ENCODE data around the gene COQ9. TPM values are rescaled to one million over a fixed set of nuclear protein-coding genes. Genes with fewer than 3 reads are reported as not detected.
"Not testable (repeated sequence)": the region's sequence is repeated elsewhere in the genome, so short reads cannot be mapped to it uniquely, and the experiment has no call there.

Gene COQ9
- total RNA-seq, 1 donor from 2014 or later = 37.8 TPM

DNA sequence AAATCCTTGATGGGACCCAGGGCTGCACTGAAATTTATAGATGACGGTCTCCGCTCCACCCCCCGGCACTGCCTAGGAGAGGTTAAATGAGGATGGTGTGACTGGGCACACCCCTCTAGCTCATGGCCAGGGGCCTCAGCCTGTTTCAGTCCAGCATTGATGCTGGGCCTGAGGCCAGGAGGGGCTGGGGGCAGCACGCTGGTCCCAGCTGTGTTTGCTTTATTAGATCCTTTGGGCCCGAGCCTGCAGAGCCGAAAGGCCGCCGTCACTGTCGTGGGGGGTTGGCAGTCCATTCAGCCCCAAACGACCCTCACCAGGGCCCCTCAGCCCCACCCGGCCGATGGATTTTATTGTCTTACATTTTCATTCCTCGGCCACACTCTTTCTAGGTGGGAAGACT, 49.8 kb downstream of the COQ9 start:
- DNase-seq (ENCODE audit: extremely low spot score, unreplicated experiment) = no peak
- Mint-ChIP-seq H3K36me3 (ENCODE audit: unreplicated experiment) (no peaks in the 10 kb centered on the region), H3K4me3 (ENCODE audit: unreplicated experiment) (no peak overlapping the region), H3K9me3 (ENCODE audit: unreplicated experiment) (no peaks in the 10 kb centered on the region), H3K27me3 (ENCODE audit: unreplicated experiment) (peaks cover 23% of the 10 kb centered on the region), H3K27ac (ENCODE audit: unreplicated experiment) (no peak overlapping the region), H3K4me1 (ENCODE audit: unreplicated experiment) (no peaks in the 10 kb centered on the region)
- no peak for TF ChIP-seq CTCF (IDR thresholded peaks at IDR 0.05)

DNA sequence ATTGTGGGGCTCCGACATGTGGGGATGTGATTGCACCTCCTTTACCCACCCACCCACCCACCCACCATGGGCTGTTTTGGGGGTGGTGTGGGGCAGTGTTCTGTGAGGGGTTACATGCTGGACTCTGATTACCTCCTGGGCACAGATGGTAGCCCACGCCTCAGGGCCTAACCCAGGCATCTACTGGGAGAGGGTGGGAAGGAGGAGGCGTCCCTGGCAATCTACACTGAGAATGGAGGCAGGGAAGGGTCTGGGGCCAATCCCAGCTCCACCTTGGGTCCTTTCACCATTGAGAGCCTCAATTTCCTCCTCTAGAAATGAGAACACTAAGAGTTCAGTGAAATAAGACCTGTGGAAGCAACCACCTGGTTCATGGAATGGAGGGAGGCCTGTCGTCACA, 50.8 kb downstream of the COQ9 start:
- Mint-ChIP-seq H3K27me3 (ENCODE audit: unreplicated experiment) (peaks cover 27% of the 10 kb centered on the region), H3K36me3 (ENCODE audit: unreplicated experiment) (no peaks in the 10 kb centered on the region), H3K4me3 (ENCODE audit: unreplicated experiment) (no peak overlapping the region), H3K27ac (ENCODE audit: unreplicated experiment) (no peak overlapping the region), H3K9me3 (ENCODE audit: unreplicated experiment) (no peaks in the 10 kb centered on the region), H3K4me1 (ENCODE audit: unreplicated experiment) (no peaks in the 10 kb centered on the region)
- no peak for DNase-seq (ENCODE audit: extremely low spot score, unreplicated experiment)
- TF ChIP-seq CTCF (IDR thresholded peaks at IDR 0.05) = no peak

GRCh38 chr16:57499941-57500340, 52.7 kb downstream of the COQ9 start:
- H3K4me1 Mint-ChIP-seq (ENCODE audit: unreplicated experiment) = not testable (repeated sequence)

GRCh38 chr16:57500578-57501111, 53.4 kb downstream of the COQ9 start:
- Mint-ChIP-seq H3K36me3 (ENCODE audit: unreplicated experiment) (no peaks in the 10 kb centered on the region), H3K4me1 (ENCODE audit: unreplicated experiment) (no peaks in the 10 kb centered on the region), H3K9me3 (ENCODE audit: unreplicated experiment) (no peaks in the 10 kb centered on the region), H3K4me3 (ENCODE audit: unreplicated experiment) (no peak overlapping the region), H3K27ac (ENCODE audit: unreplicated experiment) (no peak overlapping the region), H3K27me3 (ENCODE audit: unreplicated experiment) (peaks cover 19% of the 10 kb centered on the region)
- no peak for TF ChIP-seq CTCF (IDR thresholded peaks at IDR 0.05)
- no peak for DNase-seq (ENCODE audit: extremely low spot score, unreplicated experiment)

More at GRCh38 chr16:57499941-57500340, 52.7 kb downstream of the COQ9 start:
- H3K27me3 Mint-ChIP-seq (ENCODE audit: unreplicated experiment) = peaks cover 22% of the 10 kb centered on the region
- DNase-seq (ENCODE audit: extremely low spot score, unreplicated experiment); H3K4me3 Mint-ChIP-seq (ENCODE audit: unreplicated experiment); H3K27ac Mint-ChIP-seq (ENCODE audit: unreplicated experiment); H3K9me3 Mint-ChIP-seq (ENCODE audit: unreplicated experiment); H3K36me3 Mint-ChIP-seq (ENCODE audit: unreplicated experiment): not testable (repeated sequence)

- Mint-ChIP-seq H3K36me3 (ENCODE audit: unreplicated experiment) (no peaks in the 10 kb centered on the region), H3K27me3 (ENCODE audit: unreplicated experiment) (peaks cover 20% of the 10 kb centered on the region), H3K4me3 (ENCODE audit: unreplicated experiment) (no peak overlapping the region), H3K27ac (ENCODE audit: unreplicated experiment) (no peak overlapping the region), H3K4me1 (ENCODE audit: unreplicated experiment) (no peaks in the 10 kb centered on the region), H3K9me3 (ENCODE audit: unreplicated experiment) (no peaks in the 10 kb centered on the region)
- no peak for DNase-seq (ENCODE audit: extremely low spot score, unreplicated experiment)
- TF ChIP-seq CTCF (IDR thresholded peaks at IDR 0.05) = no peak
Observed at GRCh38 chr16:57501492-57501891, 54.2 kb downstream of the COQ9 start.
